Loucy (cell line): ENCODE results near the gene TIGD4.

Source experiments
- CTCF ChIP-seq: fragments of 200-600 bp; sonication (generic); conservative IDR thresholded peaks from 2 replicates; pipeline ENCODE4 v1.5.1; 2014; ENCODE audit warnings: mild to moderate bottlenecking, antibody characterized with exemption, low read length
- EZH2phosphoT487 ChIP-seq: fragments of 200-600 bp; IDR thresholded peaks from 2 replicates; pipeline ENCODE4 v1.6.1; 2018; ENCODE audit warnings: antibody characterized with exemption, mild to moderate bottlenecking, moderate library complexity, borderline replicate concordance

- no peak for TF ChIP-seq CTCF
- TF ChIP-seq EZH2phosphoT487, result no peak
Measured at GRCh38 chr4:152738827-152739226, 40.7 kb downstream of the TIGD4 start.
